Nephron (organoid): Measurements from ENCODE around the gene PIGX.

Experiments used
- H3K27ac Mint-ChIP-seq, 3 experiments: 2 replicates each; pipeline ENCODE4 v1.8.0; 2020; ENCODE audit warnings: mixed read lengths in 3 of 3, mild to moderate bottlenecking in 2 of 3, moderate library complexity in 1 of 3
- H3K27me3 Mint-ChIP-seq: 2 replicates; pipeline ENCODE4 v1.8.0; 2021; ENCODE audit warnings: low read depth, mild to moderate bottlenecking, moderate library complexity, mixed read lengths
- H3K36me3 Mint-ChIP-seq: 2 replicates; pipeline ENCODE4 v1.8.0; 2020; ENCODE audit warnings: low read depth, mixed read lengths
- H3K4me1 Mint-ChIP-seq: 2 replicates; pipeline ENCODE4 v1.8.0; 2020; ENCODE audit warnings: mixed read lengths
- H3K4me3 Mint-ChIP-seq, 3 experiments: 2 replicates each; pipeline ENCODE4 v1.8.0; 2020; ENCODE audit warnings: mild to moderate bottlenecking in 3 of 3, mixed read lengths in 3 of 3, moderate library complexity in 2 of 3
- H3K9me3 Mint-ChIP-seq: 2 replicates; pipeline ENCODE4 v1.8.0; 2020; ENCODE audit warnings: mixed read lengths
- CTCF ChIP-seq, 3 experiments: fragments of 200-600 bp; sonication (generic); IDR thresholded peaks; one replicate each; pipeline ENCODE4 v1.5.0; 2021; ENCODE audit warnings: antibody characterized with exemption in 3 of 3; ENCODE audit not compliant: unreplicated experiment in 3 of 3

The PIGX gene

GRCh38 chr3:196757876-196758739 is 45.9 kb downstream of the PIGX start:
- peaks cover 32% of the 10 kb centered on the region for H3K9me3 Mint-ChIP-seq
- no peaks in the 10 kb centered on the region for H3K4me1 Mint-ChIP-seq
- H3K27me3 Mint-ChIP-seq, result no peaks in the 10 kb centered on the region
- TF ChIP-seq CTCF (IDR thresholded peaks at IDR 0.05; ENCODE audit: unreplicated experiment in 3 of 3), result no peak
- H3K27ac Mint-ChIP-seq, result no peak overlapping the region
- H3K36me3 Mint-ChIP-seq, result peaks cover 77% of the 10 kb centered on the region
- H3K4me3 Mint-ChIP-seq, result no peak overlapping the region

- H3K9me3 Mint-ChIP-seq, result peaks cover 22% of the 10 kb centered on the region
- H3K4me3 Mint-ChIP-seq, result no peak overlapping the region
- no peak overlapping the region for H3K27ac Mint-ChIP-seq
- H3K4me1 Mint-ChIP-seq, result no peaks in the 10 kb centered on the region
- peaks cover 68% of the 10 kb centered on the region for H3K36me3 Mint-ChIP-seq
- no peak for TF ChIP-seq CTCF (IDR thresholded peaks at IDR 0.05; ENCODE audit: unreplicated experiment in 3 of 3)
- no peaks in the 10 kb centered on the region for H3K27me3 Mint-ChIP-seq
These were observed 51.0 kb downstream of the PIGX start for GRCh38 chr3:196763179-196763578.

- Mint-ChIP-seq H3K4me3 (no peak overlapping the region), H3K4me1 (no peaks in the 10 kb centered on the region), H3K27me3 (no peaks in the 10 kb centered on the region), H3K36me3 (peaks cover 59% of the 10 kb centered on the region), H3K27ac (no peak overlapping the region), H3K9me3 (peaks cover 17% of the 10 kb centered on the region)
- TF ChIP-seq CTCF (IDR thresholded peaks at IDR 0.05; ENCODE audit: unreplicated experiment in 3 of 3), result no peak
These were observed 53.3 kb downstream of the PIGX start for GRCh38 chr3:196765454-196765853.

GRCh38 chr3:196771067-196771466 is 58.9 kb downstream of the PIGX start:
- TF ChIP-seq CTCF (IDR thresholded peaks at IDR 0.05; ENCODE audit: unreplicated experiment in 3 of 3), result no peak
- peaks cover 16% of the 10 kb centered on the region for H3K9me3 Mint-ChIP-seq
- no peak overlapping the region for H3K4me3 Mint-ChIP-seq
- H3K27ac Mint-ChIP-seq, result no peak overlapping the region
- H3K4me1 Mint-ChIP-seq, result no peaks in the 10 kb centered on the region
- peaks cover 63% of the 10 kb centered on the region for H3K36me3 Mint-ChIP-seq
- no peaks in the 10 kb centered on the region for H3K27me3 Mint-ChIP-seq

- H3K9me3 Mint-ChIP-seq, result peaks cover 16% of the 10 kb centered on the region
- no peak for TF ChIP-seq CTCF (IDR thresholded peaks at IDR 0.05; ENCODE audit: unreplicated experiment in 3 of 3)
- no peak overlapping the region for H3K4me3 Mint-ChIP-seq
- no peak overlapping the region for H3K27ac Mint-ChIP-seq
- no peaks in the 10 kb centered on the region for H3K27me3 Mint-ChIP-seq
- peaks cover 61% of the 10 kb centered on the region for H3K36me3 Mint-ChIP-seq
- H3K4me1 Mint-ChIP-seq, result no peaks in the 10 kb centered on the region
These were observed 59.9 kb downstream of the PIGX start for GRCh38 chr3:196772102-196772501.

- TF ChIP-seq CTCF (IDR thresholded peaks at IDR 0.05; ENCODE audit: unreplicated experiment in 3 of 3), result no peak
- H3K9me3 Mint-ChIP-seq, result peaks cover 16% of the 10 kb centered on the region
- H3K4me3 Mint-ChIP-seq, result no peak overlapping the region
- peaks cover 62% of the 10 kb centered on the region for H3K36me3 Mint-ChIP-seq
- peak overlapping the region in 1 of 3 experiments; percentile 41 for H3K27ac Mint-ChIP-seq
- no peaks in the 10 kb centered on the region for H3K4me1 Mint-ChIP-seq
- H3K27me3 Mint-ChIP-seq, result no peaks in the 10 kb centered on the region
These were observed 60.7 kb downstream of the PIGX start for GRCh38 chr3:196772897-196773296.
